HG02678 (cell line): ENCODE results near the gene FCHO2.

Experiments used
- ATAC-seq: cut with Tn5 transposase; IDR thresholded peaks from one replicate; pipeline ENCODE4 v1.9.1; 2021; ENCODE audit warnings: mild to moderate bottlenecking, moderate library complexity; ENCODE audit not compliant: unreplicated experiment

Gene FCHO2

DNA sequence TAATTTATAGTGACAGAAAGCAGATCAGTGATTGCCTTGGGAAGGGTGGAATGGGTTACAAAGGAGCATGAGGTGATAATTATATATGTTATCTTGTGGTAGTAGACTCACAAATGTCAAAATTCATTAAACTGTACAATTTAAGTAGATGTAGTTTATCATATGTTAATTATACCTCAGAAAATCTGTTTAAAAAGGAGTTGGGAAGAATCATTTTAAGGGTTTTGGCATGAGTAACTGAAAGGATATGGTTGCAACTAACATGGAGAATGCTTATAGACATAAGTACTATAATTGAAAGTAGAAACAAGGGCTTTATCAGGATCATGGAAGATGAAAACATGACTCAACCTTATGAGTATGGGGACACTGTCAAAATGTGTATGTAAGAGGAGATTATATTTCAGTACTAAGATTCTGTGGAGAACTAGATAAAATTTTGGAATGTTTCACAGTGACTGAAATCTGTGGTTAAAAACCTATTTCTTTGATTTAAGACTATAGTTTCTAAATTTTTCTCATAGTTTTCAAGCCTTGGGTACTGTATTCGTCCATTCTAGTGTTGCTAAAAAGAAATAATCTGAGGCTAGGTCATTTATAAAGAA, 73.3 kb downstream of the FCHO2 start:
- ATAC-seq = no peak

DNA sequence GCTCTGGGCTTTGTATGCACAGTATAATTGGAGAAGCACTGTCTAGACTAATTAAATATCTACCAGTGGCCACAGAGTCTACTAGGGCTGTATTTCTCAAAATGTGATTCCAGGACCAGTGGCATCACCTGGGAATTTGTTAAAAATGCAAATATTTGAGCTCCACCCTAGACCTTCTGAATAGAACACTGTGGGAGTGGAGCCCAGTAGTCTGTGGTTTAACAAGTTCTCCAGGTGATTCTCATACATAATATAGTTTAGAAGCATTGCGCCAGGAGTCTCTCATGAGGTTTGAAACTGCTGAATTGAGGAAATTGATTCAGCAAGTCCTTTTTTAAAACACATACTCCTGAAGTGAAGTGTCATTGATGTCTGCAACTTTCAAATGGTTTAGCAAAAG, 74.7 kb downstream of the FCHO2 start:
- ATAC-seq = no peak

DNA sequence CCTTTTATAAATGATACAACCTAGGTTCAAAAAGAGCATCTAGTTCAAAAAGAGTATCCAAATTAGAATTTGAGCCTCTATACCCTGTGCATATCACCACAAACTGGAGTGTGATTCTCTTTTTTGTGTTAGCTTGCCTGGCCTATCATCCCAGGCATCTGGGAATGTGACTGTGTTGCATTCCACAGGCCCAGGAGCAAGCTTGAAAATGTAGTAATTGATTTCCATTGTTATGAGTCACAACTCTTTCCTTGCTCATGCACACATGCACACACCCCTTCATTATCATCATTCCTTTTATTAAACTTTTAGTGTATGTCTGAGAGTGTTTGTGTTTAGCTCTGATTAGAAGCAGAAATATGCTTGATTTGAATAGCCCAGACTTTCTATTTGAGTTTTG, 75.2 kb downstream of the FCHO2 start:
- no peak for ATAC-seq

DNA sequence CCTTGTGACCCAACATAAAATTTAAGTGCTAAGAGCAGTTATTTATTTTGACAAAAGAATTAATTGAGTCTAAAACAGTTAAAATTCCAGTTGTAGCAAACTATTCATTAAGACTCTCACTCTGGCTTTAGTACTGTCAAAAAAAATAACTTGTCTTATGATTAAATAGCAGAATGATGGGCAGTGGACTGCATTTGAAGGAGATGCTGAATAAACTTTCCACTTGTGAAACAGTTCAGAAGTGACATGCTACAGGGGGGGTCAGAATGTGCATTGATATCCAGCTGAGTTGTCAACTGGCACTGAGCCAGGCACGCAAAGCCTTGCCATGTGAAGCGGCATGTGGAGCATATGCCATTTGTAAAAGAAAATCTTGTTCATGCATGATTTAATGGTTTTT, 76.0 kb downstream of the FCHO2 start:
- no peak for ATAC-seq

DNA sequence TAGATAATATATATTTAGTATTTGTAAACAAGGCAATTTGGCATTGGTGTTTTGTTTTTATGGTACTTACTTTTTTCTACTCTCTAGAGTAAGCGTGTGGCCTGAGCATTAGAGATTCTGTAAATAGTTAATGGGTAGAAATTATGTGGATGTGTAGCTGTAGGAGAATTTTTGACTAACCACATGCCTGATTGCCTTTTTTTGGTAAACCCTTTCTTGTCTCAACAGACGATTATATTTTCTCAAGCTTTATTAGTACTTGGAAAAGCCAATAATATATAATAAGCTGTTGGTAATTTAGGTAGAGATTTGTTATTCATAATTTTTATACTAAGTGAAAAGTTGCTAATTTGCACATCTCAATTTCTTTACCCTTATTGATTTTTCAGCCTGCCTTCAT, 76.8 kb downstream of the FCHO2 start:
- ATAC-seq = no peak

DNA sequence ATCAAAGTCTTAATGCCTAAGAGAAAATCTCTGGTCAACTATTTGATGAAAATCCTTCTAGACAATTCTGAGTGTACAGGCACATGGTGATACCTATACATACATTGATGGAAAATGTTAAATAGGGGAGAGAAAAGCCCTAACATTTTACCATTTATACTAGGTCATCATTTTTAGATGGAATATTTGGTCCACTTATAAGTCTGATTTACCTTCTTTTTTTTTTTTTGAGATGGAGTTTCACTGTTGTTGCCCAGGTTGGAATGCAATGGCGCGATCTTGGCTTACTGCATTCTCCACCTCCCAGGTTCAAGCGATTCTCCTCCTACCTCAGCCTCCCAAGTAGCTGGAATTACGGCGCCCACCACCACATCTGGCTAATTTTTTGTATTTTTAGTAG, 81.7 kb downstream of the FCHO2 start:
- ATAC-seq = no peak

DNA sequence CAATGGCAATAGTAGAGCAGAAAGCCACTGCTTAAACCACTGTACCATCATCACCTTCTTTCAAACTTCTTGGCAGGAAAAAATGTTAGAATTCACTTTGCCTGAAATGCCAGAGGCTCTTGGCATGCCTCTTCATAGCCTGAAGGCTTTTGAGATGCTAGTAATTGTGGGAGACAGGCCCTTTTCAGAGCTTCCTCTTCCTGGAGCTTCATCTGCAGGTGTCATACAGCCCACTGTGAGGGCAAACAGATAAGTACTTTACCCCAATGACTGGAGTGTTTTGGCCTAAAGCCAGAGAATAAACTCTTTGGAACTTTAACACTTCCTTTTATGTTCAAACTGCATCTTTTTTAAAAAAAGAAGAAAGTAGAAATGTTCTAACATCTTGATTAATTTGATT, 83.2 kb downstream of the FCHO2 start:
- ATAC-seq = no peak

DNA sequence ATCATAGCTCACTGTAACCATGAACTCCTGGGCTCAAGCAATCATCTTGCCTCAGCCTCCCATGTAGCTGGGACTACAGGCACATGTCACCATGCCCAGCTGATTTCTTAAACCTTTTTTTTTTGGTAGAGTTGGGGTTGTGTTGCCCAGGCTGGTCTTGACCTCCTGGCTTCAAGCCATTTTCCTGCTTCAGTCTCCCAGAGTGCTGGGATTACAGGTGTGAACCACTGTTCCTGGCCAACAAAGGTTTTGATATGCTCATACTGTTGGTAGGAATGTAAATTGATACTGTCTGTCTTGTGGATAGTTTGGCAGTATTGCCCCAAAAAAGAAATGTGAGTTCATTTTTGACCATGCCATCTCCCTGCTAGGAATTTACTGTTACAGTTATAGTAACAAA, 87.2 kb downstream of the FCHO2 start:
- ATAC-seq = no peak

DNA sequence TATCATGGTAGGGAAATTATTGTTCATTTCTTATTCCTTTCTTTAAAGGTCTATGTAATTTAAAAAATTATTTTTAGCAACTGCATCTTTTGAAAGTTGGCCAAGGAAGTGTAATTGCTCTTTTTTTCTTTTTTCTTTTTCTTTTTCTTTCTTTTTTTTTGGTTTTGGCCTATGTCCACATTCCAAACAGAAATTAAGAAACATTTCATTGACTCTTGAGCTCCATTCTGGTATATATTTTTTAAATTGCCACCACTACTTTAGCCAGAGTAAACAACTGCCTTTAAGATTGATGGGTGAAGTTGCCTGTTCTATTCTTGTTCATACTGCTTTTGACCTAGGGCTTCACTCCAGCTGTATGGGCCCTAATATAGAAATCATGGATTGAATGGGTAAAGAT, 88.7 kb downstream of the FCHO2 start:
- no peak for ATAC-seq

DNA sequence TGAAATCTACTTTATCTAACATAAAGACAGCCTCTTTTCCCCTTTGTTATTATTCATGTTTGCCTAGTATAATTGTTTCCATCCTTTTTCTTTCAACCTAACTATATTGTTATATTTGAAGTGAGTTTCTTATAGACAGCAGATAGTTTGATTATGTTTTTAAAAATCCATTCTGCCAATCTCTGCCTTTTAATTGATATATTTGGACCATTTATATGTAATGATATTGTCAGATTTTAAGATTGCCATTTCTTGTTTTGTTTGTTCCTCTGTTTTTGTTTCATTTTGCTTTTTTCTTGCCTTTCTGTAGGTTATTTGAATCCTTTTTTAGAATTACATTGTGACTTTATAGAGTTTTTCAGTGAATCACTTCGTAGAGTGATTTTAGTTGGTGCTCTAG, 89.8 kb downstream of the FCHO2 start:
- ATAC-seq = no peak

DNA sequence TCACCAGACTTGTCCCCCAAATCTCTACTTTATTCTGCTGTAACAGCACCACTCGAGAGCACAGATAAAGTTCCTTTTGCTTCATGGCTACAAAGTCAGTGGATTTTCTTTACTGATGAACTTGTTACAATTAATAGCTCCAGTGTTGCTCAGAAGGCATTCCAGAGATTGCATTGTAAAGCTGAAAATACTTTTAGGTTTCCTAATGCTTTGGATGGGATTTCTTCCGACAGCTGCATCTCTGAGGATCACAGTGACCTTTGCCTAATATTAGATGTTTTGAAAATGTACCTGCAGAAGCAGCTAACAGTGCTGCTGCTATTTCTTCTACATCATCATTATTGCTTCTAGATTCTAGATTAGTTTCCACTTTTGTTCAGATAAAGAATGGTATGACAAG, 105.8 kb downstream of the FCHO2 start:
- ATAC-seq = no peak

DNA sequence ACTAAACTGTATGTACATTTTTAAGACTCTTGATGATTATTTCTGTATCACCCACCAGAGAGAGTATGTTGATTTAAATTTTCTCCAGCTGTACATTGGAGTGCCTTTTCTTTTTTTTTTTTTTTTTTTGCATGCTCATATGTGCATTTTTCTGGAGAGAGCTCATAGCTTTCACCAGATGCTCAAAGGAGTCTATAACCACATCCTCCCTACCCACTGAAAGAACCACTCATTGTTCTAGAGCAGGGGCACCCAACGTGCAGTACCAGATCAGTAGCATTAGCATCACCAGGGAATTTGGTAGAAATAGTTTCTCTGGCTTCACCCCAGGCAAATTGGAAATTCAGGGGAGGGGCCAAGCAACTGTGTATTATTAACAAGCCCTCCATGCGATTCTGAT, 110.6 kb downstream of the FCHO2 start:
- no peak for ATAC-seq

DNA sequence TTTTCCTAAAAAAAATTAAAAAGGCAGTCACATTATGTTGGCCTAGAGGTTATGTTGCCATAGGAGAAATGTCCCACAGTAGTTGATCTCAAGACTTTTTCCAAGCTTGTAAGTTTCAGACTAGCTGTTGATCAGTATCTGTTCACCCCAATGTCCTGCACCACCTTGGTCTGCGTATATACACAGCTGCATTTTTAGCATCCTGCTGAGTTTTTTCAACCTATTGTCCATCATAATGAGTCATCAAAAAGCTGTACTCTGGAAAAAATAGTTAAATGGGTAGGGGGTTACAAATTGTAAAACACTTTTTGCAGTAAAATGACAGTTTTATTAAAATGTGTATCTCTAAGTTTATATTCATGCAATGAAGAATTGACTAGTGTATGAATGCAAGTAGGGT, 111.4 kb downstream of the FCHO2 start:
- ATAC-seq = no peak

DNA sequence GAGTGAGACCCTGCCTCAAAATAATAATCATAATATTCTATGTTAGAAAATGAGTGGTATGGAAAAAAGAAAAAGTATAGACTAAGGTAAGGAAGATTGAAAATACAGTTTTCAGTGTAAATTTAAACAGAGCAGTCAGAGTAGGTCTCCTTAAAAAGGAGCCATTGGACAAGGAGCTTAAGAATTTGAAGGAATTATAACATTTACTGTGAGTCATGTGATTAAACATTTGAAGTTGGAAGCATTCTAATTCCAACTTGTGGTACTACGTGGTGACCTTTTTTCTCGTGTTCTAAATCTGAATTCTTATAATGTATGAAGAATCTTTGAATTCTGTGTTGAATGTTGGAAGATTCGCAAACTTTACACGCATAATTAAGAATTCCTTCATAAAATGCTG, 125.3 kb downstream of the FCHO2 start:
- ATAC-seq = no peak

DNA sequence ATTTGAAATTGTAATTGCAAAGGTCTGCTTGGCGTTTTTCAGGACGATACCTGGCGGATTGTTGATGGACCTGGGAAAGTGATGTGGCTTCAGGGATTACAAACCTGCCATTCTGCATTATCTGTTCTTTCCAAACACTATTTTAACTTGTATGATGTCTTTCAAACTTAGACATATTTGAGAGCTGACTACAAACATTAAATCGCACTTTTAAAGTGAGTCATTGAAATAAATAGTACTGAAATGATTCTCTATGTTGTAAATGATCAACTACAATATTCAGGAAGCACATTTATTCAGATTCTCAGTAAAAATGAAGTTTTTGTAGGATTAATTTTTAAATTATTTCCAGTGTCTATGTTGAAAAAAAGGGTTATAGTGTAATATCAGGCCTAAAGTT, 132.2 kb downstream of the FCHO2 start:
- no peak for ATAC-seq

DNA sequence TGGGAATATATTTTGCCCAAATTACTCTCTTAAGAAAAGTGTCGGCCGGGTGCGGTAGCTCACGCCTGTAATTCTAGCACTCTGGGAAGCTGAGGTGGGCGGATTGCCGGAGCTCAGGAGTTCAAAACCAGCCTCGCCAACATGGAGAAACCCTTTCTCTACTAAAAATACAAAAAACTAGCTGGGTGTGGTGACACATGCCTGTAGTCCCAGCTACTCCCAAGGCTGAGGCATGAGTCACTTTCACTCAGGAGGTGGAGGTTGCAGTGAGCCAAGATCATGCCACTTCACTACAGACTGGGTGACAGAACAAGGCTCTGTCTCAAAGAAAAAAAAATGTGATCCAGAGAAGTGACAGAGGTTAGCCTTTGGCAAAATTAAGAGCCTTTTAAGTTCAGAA, 138.1 kb downstream of the FCHO2 start:
- ATAC-seq = no peak

DNA sequence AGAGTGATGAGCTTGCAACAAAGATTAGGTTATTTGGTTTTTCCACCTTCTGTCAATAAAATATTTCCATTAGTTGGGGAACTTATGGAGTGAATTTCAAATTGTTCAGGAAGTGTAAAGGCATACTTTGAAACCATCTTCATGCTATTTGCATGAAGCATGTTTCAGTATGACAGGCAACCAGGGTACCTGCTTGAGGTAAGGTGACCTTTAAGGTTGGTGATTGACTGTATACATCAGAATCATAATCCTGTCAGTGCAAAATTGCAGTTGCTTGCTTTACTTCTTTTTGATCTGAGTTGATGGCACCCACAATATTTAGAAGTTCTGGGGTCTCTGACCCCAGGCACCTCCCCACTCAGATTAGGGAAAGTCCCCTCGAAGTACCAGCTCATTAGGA, 138.6 kb downstream of the FCHO2 start:
- no peak for ATAC-seq

DNA sequence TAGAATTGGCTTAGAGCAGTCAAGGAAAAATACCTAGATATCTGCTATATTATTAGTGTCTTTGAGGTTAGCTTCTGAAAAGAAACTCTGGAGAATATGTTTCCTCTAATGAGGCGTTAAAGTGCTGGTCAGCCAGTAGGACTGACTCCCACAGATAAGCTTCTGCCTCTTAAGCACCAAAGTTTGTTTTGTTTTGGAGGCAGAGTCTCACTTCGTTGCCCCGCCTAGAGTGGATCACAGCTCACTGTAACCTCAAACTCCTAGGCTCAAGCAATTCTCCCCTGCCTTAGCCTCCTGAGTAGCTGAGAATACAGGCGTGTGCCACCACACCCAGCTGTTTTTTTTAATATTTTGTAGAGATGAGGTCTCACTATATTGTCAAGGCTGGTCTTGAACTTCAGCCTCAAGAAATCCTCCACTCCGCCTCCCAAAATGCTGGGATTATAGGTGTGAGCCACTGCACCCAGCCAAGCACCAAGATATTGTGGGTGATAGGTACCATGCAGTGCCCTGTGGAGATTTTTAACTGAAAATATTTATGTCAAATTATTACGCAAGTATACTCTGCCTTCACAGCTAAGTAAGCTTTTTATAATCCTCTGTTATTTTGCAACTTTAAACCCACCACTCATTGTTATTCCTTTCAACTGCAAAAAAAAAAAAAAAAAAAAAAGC, 139.9 kb downstream of the FCHO2 start:
- ATAC-seq = no peak

DNA sequence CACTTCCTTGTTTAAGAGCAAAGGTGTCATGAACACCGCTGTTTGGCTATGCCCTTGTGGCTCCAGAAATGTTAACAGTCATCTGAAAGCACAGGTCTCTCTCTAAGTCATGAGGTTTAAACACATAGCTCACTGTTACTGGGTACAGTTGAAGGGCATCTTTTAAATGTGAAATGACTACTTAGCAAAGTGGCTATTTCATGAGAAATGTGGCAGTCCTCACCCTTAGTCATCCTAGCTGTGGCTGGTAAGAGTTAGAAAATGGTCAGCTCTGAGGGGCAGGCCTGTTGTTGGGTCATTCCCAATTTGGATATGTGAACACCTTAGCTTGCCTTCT, 140.4 kb downstream of the FCHO2 start:
- ATAC-seq = no peak

DNA sequence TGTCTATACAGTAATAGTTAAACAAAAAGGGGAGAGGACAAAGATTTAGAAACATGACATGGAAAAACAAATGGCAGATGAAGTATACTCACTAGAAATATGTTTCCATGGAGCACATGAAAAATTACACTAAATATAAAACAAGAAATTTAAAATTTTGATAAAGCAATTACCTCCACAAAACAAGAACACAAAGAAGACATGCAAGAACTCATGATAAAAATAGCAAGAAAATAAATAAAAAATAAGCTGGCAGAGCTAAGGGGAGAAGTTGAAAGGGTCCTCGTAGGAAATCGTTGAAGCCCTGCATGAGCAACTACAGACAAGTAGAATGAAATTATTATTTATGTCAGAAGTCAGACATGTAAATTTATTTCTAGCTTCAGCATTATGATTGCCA, 141.9 kb downstream of the FCHO2 start:
- no peak for ATAC-seq

DNA sequence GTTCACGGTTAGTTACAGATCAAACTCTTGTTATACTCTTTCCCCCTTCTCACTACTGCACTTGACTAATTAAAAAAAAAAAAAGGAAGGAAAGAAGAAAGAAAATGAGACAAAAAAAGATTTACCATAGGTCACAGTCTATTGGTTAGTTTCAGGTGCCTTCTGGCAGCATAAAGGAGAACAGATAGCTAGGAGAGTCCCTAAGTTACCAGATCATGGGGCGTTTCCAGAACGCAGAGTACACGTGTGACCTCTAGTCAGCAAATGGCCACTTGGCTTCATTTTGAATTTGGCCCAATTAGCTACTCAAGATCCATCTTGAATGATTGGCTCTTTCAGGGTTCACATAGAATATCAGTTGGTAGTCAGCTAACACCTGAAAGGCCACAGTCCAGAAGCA, 144.3 kb downstream of the FCHO2 start:
- no peak for ATAC-seq

DNA sequence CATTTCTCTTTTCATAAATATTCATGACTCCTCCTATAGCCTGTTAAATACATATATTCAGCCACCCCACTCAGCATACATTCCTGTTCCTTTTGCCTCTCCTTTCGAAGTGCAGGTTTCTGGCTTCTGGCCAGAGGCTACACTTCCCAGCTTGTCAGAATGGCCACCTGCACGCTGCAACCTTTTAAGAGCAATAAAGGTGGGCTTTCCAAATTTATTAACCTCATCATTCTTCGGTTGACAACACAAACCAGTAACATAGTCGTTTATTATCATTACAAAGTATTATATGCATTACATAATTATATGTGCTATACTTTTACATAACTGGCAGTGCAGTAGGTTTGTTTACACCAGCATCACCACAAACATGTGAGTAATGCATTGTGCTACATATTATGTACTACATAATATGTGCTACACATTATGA, 148.0 kb downstream of the FCHO2 start:
- ATAC-seq = no peak

DNA sequence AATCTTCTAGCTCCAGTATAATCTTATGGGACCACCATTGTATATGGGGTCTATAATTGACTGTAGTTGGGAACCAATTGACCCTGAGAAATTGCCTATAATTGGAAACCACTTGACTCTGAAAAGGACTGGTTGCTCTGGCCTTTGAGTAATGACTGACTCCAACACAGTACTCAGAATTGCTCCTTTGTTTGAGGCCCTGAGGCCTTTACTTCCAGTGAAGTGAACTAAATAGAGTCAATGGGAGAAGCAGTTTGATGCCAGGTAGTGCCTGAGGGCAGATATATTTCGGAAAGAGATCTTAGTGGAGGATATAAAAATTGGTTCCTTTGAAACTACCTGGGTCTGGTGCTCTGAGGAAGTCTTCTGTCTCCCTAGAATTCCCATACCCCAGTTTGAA, 148.5 kb downstream of the FCHO2 start:
- no peak for ATAC-seq
